H1 (cell line): ENCODE data around the gene TSC1. TPM values are rescaled to one million over a fixed set of nuclear protein-coding genes. Genes with fewer than 3 reads are reported as not detected.

ENCODE experiments used
- CTCF ChIA-PET: fragments of 300-600 bp; sonication (Branson Sonifier 250); formaldehyde crosslinking; loops from one replicate; lab custom pipeline; 2021; ENCODE audit not compliant: partially characterized antibody; lab: Charles Lee
- POLR2A ChIA-PET: fragments of 300-600 bp; sonication (Branson Sonifier 250); formaldehyde crosslinking; loops from one replicate; lab custom pipeline; 2021; ENCODE audit warnings: inconsistent platforms; ENCODE audit not compliant: partially characterized antibody; lab: Charles Lee
- DNase-seq, 2 experiments: peaks; one replicate each; pipeline versions ENCODE4 v3.0.0 to v3.0.0-alpha.2; 2010 to 2022; ENCODE audit warnings: low spot score in 2 of 2, low read depth in 1 of 2, mixed read lengths in 1 of 2
- FAIRE-seq: peaks from 2 replicates; lab custom pipeline; 2011; peaks lifted over from hg19 to GRCh38; lab: Jason Lieb, UNC
- H2AFZ ChIP-seq: 2 replicates; pipeline ENCODE4 v1.8.1; 2012; ENCODE audit warnings: low read length, inconsistent platforms
- H2AK5ac ChIP-seq: 2 replicates; pipeline ENCODE4 v1.6.1; 2013; ENCODE audit warnings: low read depth, low read length
- H2BK120ac ChIP-seq: replicated peaks from 2 replicates; pipeline ENCODE3; 2013; ENCODE audit warnings: low read depth, low read length, inconsistent platforms
- H2BK12ac ChIP-seq: 2 replicates; pipeline ENCODE4 v1.6.1; 2013; ENCODE audit warnings: low read depth, low read length
- H2BK15ac ChIP-seq: 2 replicates; pipeline ENCODE4 v1.6.1; 2013; ENCODE audit warnings: low read length
- H2BK20ac ChIP-seq: 2 replicates; pipeline ENCODE4 v1.6.1; 2013; ENCODE audit warnings: low read length
- H2BK5ac ChIP-seq: 2 replicates; pipeline ENCODE4 v1.6.1; 2013; ENCODE audit warnings: low read depth, low read length
- H3K14ac ChIP-seq: 2 replicates; pipeline ENCODE4 v1.6.1; 2013; ENCODE audit warnings: inconsistent platforms; ENCODE audit not compliant: insufficient read length
- H3K18ac ChIP-seq: 2 replicates; pipeline ENCODE4 v1.6.1; 2013; ENCODE audit warnings: low read length; ENCODE audit errors: extremely low read depth
- H3K23ac ChIP-seq: 2 replicates; pipeline ENCODE4 v1.6.1; 2013; ENCODE audit warnings: inconsistent platforms; ENCODE audit not compliant: insufficient read length
- H3K23me2 ChIP-seq: 2 replicates; pipeline ENCODE4 v1.6.1; 2013; ENCODE audit warnings: low read depth, low read length
- H3K27ac ChIP-seq: 2 replicates; pipeline ENCODE4 v1.6.1; 2011; ENCODE audit warnings: low read depth, low read length, inconsistent platforms
- H3K27me3 ChIP-seq, 4 experiments: replicated peaks in 1 of 4; 1 replicate in 1 of 4; 2 replicates in 3 of 4; pipeline versions ENCODE4 v1.6.1 to v1.8.1; 2011 to 2013; ENCODE audit warnings: low read length in 3 of 4, mild to moderate bottlenecking in 3 of 4, inconsistent platforms in 2 of 4, mixed read lengths in 2 of 4, moderate library complexity in 1 of 4; ENCODE audit not compliant: control insufficient read depth in 3 of 4, insufficient read depth in 3 of 4; ENCODE audit errors: extremely low read depth in 1 of 4
- H3K36me3 ChIP-seq, 4 experiments: 2 replicates each; pipeline versions ENCODE4 v1.6.1 to v1.8.1; 2011 to 2013; ENCODE audit warnings: mild to moderate bottlenecking in 4 of 4, low read length in 3 of 4, moderate library complexity in 2 of 4, control low read depth in 1 of 4, inconsistent platforms in 1 of 4; ENCODE audit not compliant: insufficient read depth in 4 of 4, control insufficient read depth in 2 of 4
- H3K4ac ChIP-seq: replicated peaks from 2 replicates; pipeline ENCODE3; 2013; ENCODE audit warnings: low read length, low read depth, mixed read lengths, inconsistent platforms; ENCODE audit not compliant: insufficient read length
- H3K4me1 ChIP-seq, 4 experiments: replicated peaks in 1 of 4; 1 replicate in 1 of 4; 2 replicates in 3 of 4; pipeline versions ENCODE4 v1.6.1 to v1.8.1; 2011 to 2013; ENCODE audit warnings: low read length in 3 of 4, inconsistent platforms in 2 of 4, mixed read lengths in 1 of 4; ENCODE audit not compliant: insufficient read depth in 4 of 4, control insufficient read depth in 3 of 4
- H3K4me2 ChIP-seq, 2 experiments: 2 replicates each; pipeline versions ENCODE4 v1.6.1 to v1.8.1; 2011 to 2013; ENCODE audit warnings: low read depth in 2 of 2, low read length in 2 of 2, control low read depth in 1 of 2, inconsistent platforms in 1 of 2, mild to moderate bottlenecking in 1 of 2; ENCODE audit not compliant: insufficient read depth in 1 of 2
- H3K4me3 ChIP-seq, 4 experiments: fragments of 200-600, 300-600 bp in 1 of 4; sonication (generic), shearing (Covaris generic), sonication (Bioruptor Twin) in 1 of 4; 2 replicates each; pipeline versions ENCODE4 v1.5.1 to v1.8.1; 2011 to 2016; ENCODE audit warnings: low read length in 4 of 4, low read depth in 3 of 4, control low read depth in 2 of 4, inconsistent platforms in 2 of 4, mild to moderate bottlenecking in 2 of 4, mixed read lengths in 1 of 4, moderate library complexity in 1 of 4; ENCODE audit not compliant: insufficient read depth in 2 of 4; ENCODE audit errors: extremely low read depth in 1 of 4
- H3K56ac ChIP-seq: replicated peaks from 2 replicates; pipeline ENCODE3; 2013; ENCODE audit warnings: low read depth, mild to moderate bottlenecking, mixed read lengths, low read length, inconsistent platforms; ENCODE audit not compliant: insufficient read length
- H3K79me1 ChIP-seq: 2 replicates; pipeline ENCODE4 v1.6.1; 2013; ENCODE audit warnings: low read depth, low read length, control low read depth
- H3K79me2 ChIP-seq, 2 experiments: 2 replicates each; pipeline versions ENCODE4 v1.6.1 to v1.8.1; 2012 to 2013; ENCODE audit warnings: low read length in 2 of 2, mild to moderate bottlenecking in 2 of 2, inconsistent platforms in 1 of 2; ENCODE audit not compliant: insufficient read depth in 2 of 2, control insufficient read depth in 1 of 2
- H3K9ac ChIP-seq, 4 experiments: replicated peaks in 1 of 4; 1 replicate in 1 of 4; 2 replicates in 3 of 4; pipeline versions ENCODE4 v1.6.1 to v1.8.1; 2011 to 2013; ENCODE audit warnings: low read depth in 3 of 4, low read length in 3 of 4, control low read depth in 2 of 4, mild to moderate bottlenecking in 2 of 4, moderate library complexity in 2 of 4, inconsistent platforms in 1 of 4; ENCODE audit errors: extremely low read depth in 1 of 4
- H3K9me3 ChIP-seq, 2 experiments: 2 replicates each; pipeline versions ENCODE4 v1.6.1 to v1.8.1; 2012 to 2013; ENCODE audit warnings: mild to moderate bottlenecking in 2 of 2, moderate library complexity in 2 of 2, control low read depth in 1 of 2, inconsistent platforms in 1 of 2, low read depth in 1 of 2, low read length in 1 of 2, mixed read lengths in 1 of 2; ENCODE audit not compliant: insufficient read depth in 2 of 2
- H4K20me1 ChIP-seq, 2 experiments: replicated peaks in 1 of 2; 2 replicates each; pipeline versions ENCODE3 to v1.8.1; 2011 to 2013; ENCODE audit warnings: inconsistent platforms in 2 of 2, low read length in 2 of 2, mild to moderate bottlenecking in 1 of 2; ENCODE audit not compliant: insufficient read depth in 2 of 2, control insufficient read depth in 1 of 2
- H4K5ac ChIP-seq: 2 replicates; pipeline ENCODE4 v1.6.1; 2013; ENCODE audit warnings: low read length, low read depth, mixed read lengths, inconsistent platforms; ENCODE audit not compliant: insufficient read length
- H4K8ac ChIP-seq: 2 replicates; pipeline ENCODE4 v1.8.0; 2013; ENCODE audit warnings: mild to moderate bottlenecking, moderate library complexity, low read length, inconsistent platforms; ENCODE audit not compliant: insufficient read depth; ENCODE audit errors: extremely low read depth
- H4K91ac ChIP-seq: replicated peaks from 2 replicates; pipeline ENCODE3; 2013; ENCODE audit warnings: low read length, mixed read lengths, inconsistent platforms; ENCODE audit not compliant: insufficient read length
- CBX8 ChIP-seq: fragments of 300-800, 300-1000 bp; sonication (generic); IDR thresholded peaks from 2 replicates; pipeline ENCODE4 v1.7.1; 2016; ENCODE audit warnings: low read depth, low read length, borderline replicate concordance
- HDAC6 ChIP-seq: IDR thresholded peaks from one replicate; pipeline ENCODE4 v1.7.1; 2012; ENCODE audit warnings: low read depth, mild to moderate bottlenecking, inconsistent platforms, low read length, moderate library complexity
- JUN ChIP-seq: IDR thresholded peaks from 2 replicates; pipeline ENCODE4 v1.6.1; 2011; ENCODE audit warnings: low read depth, mild to moderate bottlenecking, improper control_type of control experiment, low read length
- PHF8 ChIP-seq: fragments of 200-600 bp; sonication (generic); conservative IDR thresholded peaks from 2 replicates; pipeline ENCODE4 v1.7.1; 2012; ENCODE audit warnings: low read depth, mild to moderate bottlenecking, inconsistent platforms, low read length, moderate library complexity
- RAD21 ChIP-seq, 2 experiments: IDR thresholded peaks in 1 of 2; conservative IDR thresholded peaks in 1 of 2; 2 replicates each; pipeline ENCODE4 v1.6.1; 2011; ENCODE audit warnings: low read depth in 2 of 2, low read length in 2 of 2, improper control_type of control experiment in 1 of 2, inconsistent platforms in 1 of 2, mild to moderate bottlenecking in 1 of 2, moderate library complexity in 1 of 2
- whole genome bisulfite sequencing, 2 experiments: shearing (Covaris generic) in 1 of 2; methylation state at CpG; one replicate each; pipeline versions ENCODE4 v1.1.6 to v1.1.7; 2013 to 2015; ENCODE audit warnings: low lambda C conversion rate in 2 of 2, mixed read lengths in 2 of 2, inconsistent platforms in 1 of 2, low coverage in 1 of 2, missing lambda C conversion rate in 1 of 2; ENCODE audit not compliant: insufficient replicate concordance in 2 of 2, insufficient coverage in 1 of 2, insufficient read length in 1 of 2; ENCODE audit errors: extremely low coverage in 1 of 2, missing lambda C conversion rate in 1 of 2; 5-methylcytosine and 5-hydroxymethylcytosine counted together
- polyA plus RNA-seq, 7 experiments: library from polyadenylated mRNA; depleted of rRNA in 3 of 7; stranded (reverse) in 5 of 7; unstranded in 2 of 7; fragments of >200 nt in 5 of 7; fragments of 200-250 nt in 2 of 7; gene quantifications; 1 replicate in 5 of 7; 2 replicates in 1 of 7; 4 replicates in 1 of 7; pipeline versions ENCODE4 v1.2.1 to v1.2.3, GENCODE V29; 2011 to 2013; ENCODE audit warnings: missing spikeins in 2 of 7, mixed read lengths in 2 of 7
- total RNA-seq: library from RNA; stranded (reverse); fragmentation: NEBNext Ultra II Directional; extraction: Animal tissue kit (Norgen Biotek cat#: 25700); gene quantifications from 2 replicates; pipeline ENCODE4 v1.2.1, GENCODE V29; 2021
- TF ChIP-seq, protein P1 (sequence below): IDR thresholded peaks from 2 replicates; pipeline ENCODE4 v1.6.1; 2012; ENCODE audit warnings: inconsistent platforms
- TF ChIP-seq, protein P2 (sequence below), 3 experiments: IDR thresholded peaks; 1 replicate in 2 of 3; 2 replicates in 1 of 3; pipeline versions ENCODE4 v1.5.1 to v1.6.1; 2011; ENCODE audit warnings: low read length in 3 of 3, mild to moderate bottlenecking in 3 of 3, inconsistent platforms in 2 of 3, low read depth in 1 of 3, moderate library complexity in 1 of 3; ENCODE audit not compliant: insufficient read depth in 1 of 3; ENCODE audit errors: control extremely low read depth in 1 of 3

Gene TSC1
- total and polyA plus RNA-seq, 2 of the 8 experiments (the other 6 are each of a cell fraction or from before 2014, with no cell fraction given): 37.2 to 46.0 TPM

DNA sequence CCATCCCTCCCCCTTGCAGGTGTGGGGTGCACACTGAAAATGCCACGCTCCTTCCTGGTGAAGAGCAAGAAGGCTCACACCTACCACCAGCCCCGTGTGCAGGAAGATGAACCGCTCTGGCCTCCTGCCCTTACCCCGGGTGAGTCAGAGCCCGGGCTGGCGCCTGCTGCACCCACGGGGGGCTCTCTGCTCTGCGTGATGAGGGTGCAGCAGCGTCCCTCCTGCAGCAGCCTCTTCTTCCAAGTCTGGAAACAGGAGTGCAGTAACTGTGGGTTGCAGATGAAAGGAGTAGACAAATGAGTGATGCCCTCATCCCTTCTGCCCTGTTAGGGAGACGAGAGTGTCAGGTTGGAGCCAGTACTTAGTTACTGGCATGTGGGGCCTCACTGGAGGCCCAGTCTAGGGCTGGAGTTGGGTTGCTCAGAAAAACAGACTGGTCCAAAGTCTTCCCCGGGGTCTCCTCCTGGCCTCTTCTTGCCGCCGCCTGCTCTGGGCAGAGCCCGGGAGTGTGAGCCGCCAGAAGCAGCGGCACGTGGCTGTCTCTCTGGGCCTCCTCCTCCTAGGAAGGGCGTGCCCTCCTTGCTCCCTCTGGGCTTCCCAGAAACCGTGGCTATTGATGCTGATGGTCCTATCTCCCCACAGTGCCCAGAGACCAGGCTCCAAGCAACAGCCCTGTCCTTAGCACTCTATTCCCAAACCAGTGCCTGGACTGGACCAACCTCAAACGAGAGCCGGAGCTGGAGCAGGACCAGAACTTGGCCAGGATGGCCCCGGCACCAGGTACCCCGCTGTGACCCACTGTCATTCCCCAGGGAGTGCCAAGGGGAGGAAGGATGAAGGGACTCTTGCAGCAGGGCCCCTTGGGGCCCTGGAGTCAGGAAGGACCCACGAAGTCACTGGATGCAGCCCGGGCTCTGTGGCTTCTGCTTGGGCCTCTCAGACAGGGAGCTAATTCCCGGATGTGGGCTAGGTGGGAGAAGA lies 42.5 kb upstream of the TSC1 start:
- H4K8ac ChIP-seq: no peak overlapping the region
- H2AFZ ChIP-seq: no peak overlapping the region
- no peaks in the 10 kb centered on the region for H4K20me1 ChIP-seq
- peaks cover 0 to 5% (median 1%) of the 10 kb centered on the region in 4 experiments; a peak in 2 of 7 replicates for H3K27me3 ChIP-seq
- H3K23ac ChIP-seq: no peak overlapping the region
- no peak overlapping the region for H3K18ac ChIP-seq
- no peak overlapping the region for H3K14ac ChIP-seq
- no peak overlapping the region for H3K9ac ChIP-seq
- no peak overlapping the region for H3K27ac ChIP-seq
- DNase-seq (no peak), FAIRE-seq (no peak)
- no peaks in the 10 kb centered on the region for H3K79me1 ChIP-seq
- H3K23me2 ChIP-seq: no peaks in the 10 kb centered on the region
- H3K56ac ChIP-seq: no peak overlapping the region
- no peak overlapping the region for H4K5ac ChIP-seq
- H2AK5ac ChIP-seq: no peak overlapping the region
- no peak overlapping the region for H2BK5ac ChIP-seq
- no peaks in the 10 kb centered on the region for H3K79me2 ChIP-seq
- ChIA-PET POLR2A (no interaction called here), CTCF (interaction anchor here (0.9 to 1.6 kb wide), 2 partner anchors 9 to 18 kb away, joined by 3 to 10 read pairs; partner anchors contain the start of gene GFI1B)
- no peaks in the 10 kb centered on the region for H3K9me3 ChIP-seq
- no peak overlapping the region for H2BK15ac ChIP-seq
- no peak overlapping the region for H2BK12ac ChIP-seq
- no peak overlapping the region for H3K4me3 ChIP-seq
- H2BK20ac ChIP-seq: no peak overlapping the region
- no peaks in the 10 kb centered on the region; a peak in 1 of 7 replicates for H3K4me1 ChIP-seq
- H4K91ac ChIP-seq: no peak overlapping the region
- H3K4ac ChIP-seq: no peak overlapping the region
- H3K4me2 ChIP-seq: no peak overlapping the region
- H3K36me3 ChIP-seq: no peaks in the 10 kb centered on the region
- WGBS, 2 experiments: 84% methylated on average over 25 of the region's 26 CpGs; no CpG with 5 or more reads in 1 of the 2 experiments
- no peak overlapping the region for H2BK120ac ChIP-seq
- TF ChIP-seq, protein P1, sequence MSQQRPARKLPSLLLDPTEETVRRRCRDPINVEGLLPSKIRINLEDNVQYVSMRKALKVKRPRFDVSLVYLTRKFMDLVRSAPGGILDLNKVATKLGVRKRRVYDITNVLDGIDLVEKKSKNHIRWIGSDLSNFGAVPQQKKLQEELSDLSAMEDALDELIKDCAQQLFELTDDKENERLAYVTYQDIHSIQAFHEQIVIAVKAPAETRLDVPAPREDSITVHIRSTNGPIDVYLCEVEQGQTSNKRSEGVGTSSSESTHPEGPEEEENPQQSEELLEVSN: no peak
- no peak for TF ChIP-seq JUN
- TF ChIP-seq PHF8: no peak
- TF ChIP-seq HDAC6: no peak
- TF ChIP-seq RAD21 (IDR thresholded peaks at IDR 0.05 in 1 of 2, conservative IDR thresholded peaks at IDR 0.05 in 1 of 2; ENCODE audit: low read depth in 2 of 2, low read length in 2 of 2): no peak
- TF ChIP-seq, protein P2, sequence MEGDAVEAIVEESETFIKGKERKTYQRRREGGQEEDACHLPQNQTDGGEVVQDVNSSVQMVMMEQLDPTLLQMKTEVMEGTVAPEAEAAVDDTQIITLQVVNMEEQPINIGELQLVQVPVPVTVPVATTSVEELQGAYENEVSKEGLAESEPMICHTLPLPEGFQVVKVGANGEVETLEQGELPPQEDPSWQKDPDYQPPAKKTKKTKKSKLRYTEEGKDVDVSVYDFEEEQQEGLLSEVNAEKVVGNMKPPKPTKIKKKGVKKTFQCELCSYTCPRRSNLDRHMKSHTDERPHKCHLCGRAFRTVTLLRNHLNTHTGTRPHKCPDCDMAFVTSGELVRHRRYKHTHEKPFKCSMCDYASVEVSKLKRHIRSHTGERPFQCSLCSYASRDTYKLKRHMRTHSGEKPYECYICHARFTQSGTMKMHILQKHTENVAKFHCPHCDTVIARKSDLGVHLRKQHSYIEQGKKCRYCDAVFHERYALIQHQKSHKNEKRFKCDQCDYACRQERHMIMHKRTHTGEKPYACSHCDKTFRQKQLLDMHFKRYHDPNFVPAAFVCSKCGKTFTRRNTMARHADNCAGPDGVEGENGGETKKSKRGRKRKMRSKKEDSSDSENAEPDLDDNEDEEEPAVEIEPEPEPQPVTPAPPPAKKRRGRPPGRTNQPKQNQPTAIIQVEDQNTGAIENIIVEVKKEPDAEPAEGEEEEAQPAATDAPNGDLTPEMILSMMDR (IDR thresholded peaks at IDR 0.05; ENCODE audit: control extremely low read depth in 1 of 3, insufficient read depth in 1 of 3, low read depth in 1 of 3, low read length in 3 of 3): no peak
- no peak for TF ChIP-seq CBX8
